Liver (tissue), 3 donors: ENCODE measurements around the gene USP35.

ENCODE experiments used
- ATF3 ChIP-seq: IDR thresholded peaks from 2 replicates; pipeline ENCODE4 v1.6.1; 2016; ENCODE audit warnings: antibody characterized with exemption
- CTCF ChIP-seq: fragments of 150-350 bp; IDR thresholded peaks from 2 replicates; pipeline ENCODE4 v1.5.1; 2017; ENCODE audit warnings: improper control_type of control experiment, low read depth, low read length; ENCODE audit not compliant: missing input control
- FOXA1 ChIP-seq: IDR thresholded peaks from 2 replicates; pipeline ENCODE4 v1.6.1; 2016; ENCODE audit warnings: antibody characterized with exemption
- GABPA ChIP-seq, 2 donors: IDR thresholded peaks in 1 of 2; conservative IDR thresholded peaks in 1 of 2; 2 replicates each; pipeline ENCODE4 v1.6.1; 2016; ENCODE audit warnings: antibody characterized with exemption in 2 of 2, mild to moderate bottlenecking in 1 of 2, moderate library complexity in 1 of 2
- MAX ChIP-seq: IDR thresholded peaks from 2 replicates; pipeline ENCODE4 v1.6.1; 2016; ENCODE audit warnings: antibody characterized with exemption
- RAD21 ChIP-seq, 2 donors: IDR thresholded peaks; 2 replicates each; pipeline ENCODE4 v1.6.1; 2016; ENCODE audit warnings: antibody characterized with exemption in 2 of 2, mild to moderate bottlenecking in 2 of 2
- RXRA ChIP-seq, 2 donors: IDR thresholded peaks; 2 replicates each; pipeline ENCODE4 v1.6.1; 2017 to 2018; ENCODE audit warnings: antibody characterized with exemption in 2 of 2, mild to moderate bottlenecking in 1 of 2
- TAF1 ChIP-seq: conservative IDR thresholded peaks from 2 replicates; pipeline ENCODE4 v1.6.1; 2016; ENCODE audit warnings: antibody characterized with exemption, mild to moderate bottlenecking
- YY1 ChIP-seq: IDR thresholded peaks from 2 replicates; pipeline ENCODE4 v1.6.1; 2016; ENCODE audit warnings: antibody characterized with exemption, mild to moderate bottlenecking
- ZBTB33 ChIP-seq: IDR thresholded peaks from 2 replicates; pipeline ENCODE4 v1.6.1; 2016; ENCODE audit warnings: antibody characterized with exemption
- donor health status: healthy.
- donor health status: healthy.

GRCh38 chr11:78150346-78150745 lies 38.4 kb upstream of the USP35 start:
- no peak for TF ChIP-seq MAX
- TF ChIP-seq ZBTB33 = no peak
- no peak for TF ChIP-seq TAF1
- TF ChIP-seq YY1 = no peak
- TF ChIP-seq RXRA (IDR thresholded peaks at IDR 0.05) = no peak
- TF ChIP-seq GABPA (IDR thresholded peaks at IDR 0.05 in 1 of 2, conservative IDR thresholded peaks at IDR 0.05 in 1 of 2) = no peak
- no peak for TF ChIP-seq CTCF
- TF ChIP-seq FOXA1 = no peak
- no peak for TF ChIP-seq RAD21 (IDR thresholded peaks at IDR 0.05)
- TF ChIP-seq ATF3 = no peak
